Right renal pelvis (tissue), 4 donors: Measurements from ENCODE around the gene KCMF1. TPM values are rescaled to one million over a fixed set of nuclear protein-coding genes. Genes with fewer than 3 reads are reported as not detected.

Experiments
- DNase-seq, 4 donors: peaks; one replicate each; pipeline ENCODE4 v3.0.0-alpha.2; 2013; ENCODE audit warnings: low read depth in 4 of 4, low spot score in 3 of 4, missing footprints in 1 of 4
- polyA plus RNA-seq, 4 donors: library from polyadenylated mRNA; unstranded; fragments of 120-200 nt; gene quantifications; one replicate each; pipeline ENCODE4 v1.2.1, GENCODE V29; 2013; ENCODE audit not compliant: insufficient read length in 4 of 4

KCMF1 gene
- polyA plus RNA-seq, 4 donors, result 48.1 to 60.0 (median 54.3) TPM

DNA sequence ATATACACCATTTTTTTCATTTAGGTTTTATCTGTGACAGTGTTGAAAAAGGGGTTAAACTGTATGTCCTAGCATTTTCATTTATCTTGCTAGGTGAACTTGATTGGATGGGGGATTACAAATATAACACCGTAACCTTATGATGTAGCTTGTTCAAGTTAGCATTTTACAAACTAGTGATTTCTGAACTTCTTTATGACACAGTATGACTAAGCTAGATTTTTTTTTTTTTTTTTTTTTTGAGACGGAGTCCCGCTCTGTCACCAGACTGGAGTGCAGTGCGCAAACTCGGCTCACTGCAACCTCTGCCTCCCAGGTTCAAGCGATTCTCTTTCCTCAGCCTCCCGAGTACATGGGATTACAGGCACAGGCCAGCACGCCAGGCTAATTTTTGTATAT, 47.1 kb downstream of the KCMF1 start:
- DNase-seq, result no peak

DNA sequence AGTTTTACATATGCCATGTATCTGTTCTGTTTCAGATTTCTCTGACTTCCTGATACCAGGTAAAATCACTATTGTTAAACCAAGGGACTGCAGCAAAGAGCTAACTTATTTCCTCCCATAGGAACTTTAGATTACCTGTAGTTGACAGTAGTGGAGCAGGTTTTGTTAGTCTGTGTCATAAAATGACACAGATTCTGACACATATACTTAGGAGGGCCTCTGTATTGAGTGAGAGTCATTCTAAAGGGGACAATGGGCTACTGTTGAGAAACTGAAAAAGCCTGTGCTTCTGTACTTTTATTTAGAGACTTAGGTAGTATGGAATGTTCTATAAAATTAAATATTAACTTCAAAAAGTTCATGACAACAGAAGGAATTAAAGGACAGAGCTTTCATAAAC, 48.2 kb downstream of the KCMF1 start:
- no peak for DNase-seq

DNA sequence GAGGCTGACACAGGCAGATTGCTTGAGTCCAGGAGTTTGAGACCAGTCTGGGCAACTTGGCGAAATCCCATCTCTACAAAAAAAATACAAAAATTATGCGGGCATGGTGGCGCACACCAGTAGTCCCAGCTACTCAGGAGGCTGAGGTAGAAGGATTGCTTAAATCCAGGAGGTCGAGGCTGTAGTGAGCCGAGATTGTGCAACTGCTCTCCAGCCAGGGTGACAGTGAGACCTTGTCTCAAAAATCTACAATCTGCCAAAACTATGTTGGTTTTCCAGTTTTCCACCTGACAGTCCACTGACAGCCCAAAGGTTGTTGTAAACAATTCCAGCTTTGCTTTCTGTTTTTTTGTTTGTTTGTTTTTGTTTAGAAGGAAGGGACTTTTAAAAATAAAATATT, 51.3 kb downstream of the KCMF1 start:
- DNase-seq, result no peak

DNA sequence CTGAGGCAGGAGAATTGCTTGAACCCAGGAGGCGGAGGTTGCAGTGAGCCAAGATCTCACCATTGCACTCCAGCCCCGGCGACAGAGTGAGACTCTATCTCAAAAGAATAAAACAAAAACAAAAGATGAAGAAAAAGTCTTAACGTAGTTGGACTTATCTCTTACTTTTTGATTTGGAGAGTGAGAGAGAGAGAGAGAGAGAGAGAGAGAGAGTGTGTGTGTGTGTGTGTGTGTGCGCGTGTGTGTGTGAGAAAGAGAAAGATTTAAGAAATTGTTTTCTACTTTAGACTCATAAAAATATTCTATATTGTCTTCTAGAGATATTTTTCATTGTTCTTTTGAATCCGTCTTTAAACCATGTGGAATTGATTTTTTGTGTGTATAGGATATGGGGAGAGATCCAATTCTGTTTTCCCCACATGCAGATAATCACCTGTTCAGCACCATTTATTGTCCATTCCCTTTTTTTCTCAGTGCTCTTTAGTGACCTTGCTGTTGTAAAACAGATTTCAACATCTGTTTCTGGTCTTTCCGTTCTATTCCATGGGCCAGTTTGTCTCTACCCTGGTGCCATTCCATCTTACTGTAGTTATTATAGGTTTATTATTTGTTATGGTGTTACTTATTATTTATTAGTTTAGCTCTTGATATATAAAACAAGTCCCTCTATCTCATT, 53.5 kb downstream of the KCMF1 start:
- no peak for DNase-seq

DNA sequence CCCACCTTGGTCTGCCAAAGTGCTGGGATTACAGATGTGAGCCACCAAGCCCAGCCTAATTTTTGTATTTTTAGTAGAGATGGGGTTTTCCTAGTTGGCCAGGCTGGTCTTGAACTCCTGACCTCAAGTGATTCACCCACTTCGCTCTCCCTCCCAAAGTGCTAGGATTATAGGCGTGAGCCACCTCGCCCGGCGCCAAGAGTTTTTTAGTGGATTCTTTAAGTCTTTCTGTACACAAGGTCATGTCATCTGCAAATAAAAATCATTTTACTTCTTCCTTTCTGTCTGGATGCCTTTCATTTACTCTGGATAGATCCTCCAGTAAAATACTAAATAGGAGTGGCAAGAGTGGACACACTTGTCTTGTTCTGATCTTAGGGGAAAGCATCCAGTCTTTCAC, 61.7 kb downstream of the KCMF1 start:
- DNase-seq, result no peak

DNA sequence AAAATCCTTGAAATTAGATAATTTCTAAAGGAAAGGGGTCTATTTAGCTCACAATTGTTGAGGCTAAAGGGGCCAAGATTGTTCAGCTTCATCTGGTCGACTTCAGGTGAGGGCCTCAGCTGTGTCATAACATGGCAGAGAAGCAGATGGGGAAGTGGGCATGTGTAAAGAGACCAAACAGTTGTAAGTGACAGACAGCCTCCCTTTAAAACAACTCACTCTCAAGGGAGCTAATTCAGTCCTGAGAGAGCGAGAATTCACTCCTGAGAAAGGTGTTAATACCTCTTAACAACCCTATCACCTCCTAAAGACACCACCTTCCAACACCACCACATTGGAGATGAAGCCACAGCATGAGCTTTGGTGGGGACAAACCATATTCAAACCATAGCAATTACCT, 62.4 kb downstream of the KCMF1 start:
- DNase-seq, result no peak

DNA sequence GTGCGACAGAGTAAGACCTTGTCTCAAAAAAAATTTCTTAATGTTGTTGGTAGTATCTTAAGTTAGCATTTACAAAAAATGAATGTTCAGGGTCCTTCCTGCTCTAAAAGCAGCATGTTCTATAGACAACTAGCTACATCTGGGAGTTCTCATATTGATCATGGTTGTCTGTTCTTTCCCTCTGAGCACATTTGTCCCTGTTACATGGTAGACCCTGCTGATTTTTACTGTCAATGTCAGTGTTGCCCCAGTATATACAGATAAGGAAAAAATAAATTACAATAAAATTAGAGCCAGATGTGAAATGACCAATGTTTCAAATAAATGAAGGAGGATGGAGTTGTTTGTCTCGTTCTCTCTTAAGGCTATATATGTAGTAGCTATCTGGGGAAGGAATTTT, 63.2 kb downstream of the KCMF1 start:
- no peak for DNase-seq

DNA sequence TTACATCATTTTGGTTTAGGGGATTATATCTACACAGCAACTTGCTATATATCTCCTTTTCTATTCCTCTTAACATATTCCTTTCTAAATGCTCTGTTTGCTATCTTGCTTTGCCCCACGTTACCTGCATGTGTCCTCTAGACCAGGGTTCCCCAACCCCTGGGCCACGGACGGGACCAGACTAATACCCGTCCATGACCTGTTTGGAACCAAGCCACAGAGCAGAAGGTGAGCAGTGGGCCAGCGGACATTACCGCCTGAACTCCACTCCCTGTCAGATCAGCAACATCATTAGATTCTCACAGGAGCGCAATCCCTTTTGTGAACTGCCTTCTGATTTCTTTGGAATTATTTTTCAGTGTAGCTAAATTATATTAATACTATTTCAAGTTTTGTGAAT, 66.7 kb downstream of the KCMF1 start:
- no peak for DNase-seq

DNA sequence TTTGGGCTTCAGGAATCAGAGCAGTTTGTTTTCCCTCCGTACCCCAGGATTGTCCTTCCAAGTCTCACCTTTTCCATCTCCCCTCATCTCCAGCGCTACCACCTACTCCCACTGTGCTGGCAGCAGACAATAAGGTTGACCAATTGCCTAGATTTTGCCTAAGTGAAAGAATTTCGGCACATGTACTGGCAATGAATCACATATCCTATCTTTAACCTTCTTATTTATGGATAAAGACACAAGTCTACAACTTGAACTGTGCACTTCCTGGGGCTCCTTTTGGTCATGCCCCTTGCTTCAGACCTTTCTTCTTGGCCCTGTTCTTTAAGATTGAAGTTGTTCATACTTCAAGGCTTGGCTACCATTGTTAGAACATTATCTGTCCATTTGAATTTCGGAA, 71.4 kb downstream of the KCMF1 start:
- no peak for DNase-seq

DNA sequence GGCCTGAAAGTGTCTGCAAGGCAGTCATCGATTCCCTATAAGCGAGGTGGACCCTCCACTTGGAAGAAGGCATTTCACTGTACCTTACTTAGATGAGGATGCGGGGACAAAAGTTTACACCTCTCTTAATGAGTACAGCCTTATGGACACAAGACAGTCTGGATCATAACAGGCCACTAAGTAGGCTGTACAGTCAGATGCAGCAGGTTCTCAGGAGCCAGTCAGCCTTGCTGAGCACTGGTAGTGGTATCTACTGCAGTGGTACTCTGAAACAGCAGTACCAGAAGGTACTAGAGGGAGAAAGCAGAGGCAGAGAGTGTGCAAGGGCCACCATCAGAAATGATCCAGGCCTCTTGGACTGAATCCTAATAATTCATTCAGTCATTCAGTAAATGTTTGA, 77.6 kb downstream of the KCMF1 start:
- no peak for DNase-seq

DNA sequence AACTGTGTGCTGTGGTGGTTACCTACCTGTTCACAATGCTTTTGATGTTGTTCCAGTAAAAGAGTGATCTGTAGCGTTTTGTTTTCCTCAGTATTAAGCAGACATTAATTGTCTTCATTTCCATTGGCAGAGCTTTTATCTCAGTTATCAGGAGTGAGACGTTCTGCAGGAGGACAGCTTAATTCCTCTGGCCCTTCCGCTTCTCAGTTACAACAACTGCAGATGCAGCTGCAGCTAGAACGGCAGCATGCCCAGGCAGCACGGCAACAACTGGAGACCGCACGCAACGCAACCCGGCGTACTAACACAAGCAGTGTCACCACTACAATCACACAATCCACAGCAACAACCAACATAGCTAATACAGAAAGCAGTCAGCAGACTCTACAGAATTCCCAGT, 78.3 kb downstream of the KCMF1 start:
- DNase-seq, result no peak

DNA sequence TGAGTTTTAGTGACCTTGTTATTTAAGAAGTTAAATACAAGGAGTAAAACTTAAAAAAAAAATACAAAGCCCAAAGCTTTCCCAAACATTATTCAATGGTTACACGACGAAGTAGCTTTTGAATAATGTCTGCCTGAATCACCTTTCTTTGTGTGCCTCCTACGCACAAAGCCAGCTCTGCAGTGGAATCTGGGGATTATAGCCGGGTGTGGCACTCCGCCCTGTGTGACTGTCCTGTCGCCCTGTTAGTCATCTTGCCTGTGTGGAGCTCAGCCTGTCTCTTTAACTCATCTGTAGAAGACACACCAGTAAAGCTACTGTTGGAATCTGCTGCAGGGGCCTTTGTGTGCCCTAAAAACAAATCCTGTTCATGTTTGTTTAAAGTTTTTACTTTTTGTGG, 82.8 kb downstream of the KCMF1 start:
- DNase-seq, result no peak

DNA sequence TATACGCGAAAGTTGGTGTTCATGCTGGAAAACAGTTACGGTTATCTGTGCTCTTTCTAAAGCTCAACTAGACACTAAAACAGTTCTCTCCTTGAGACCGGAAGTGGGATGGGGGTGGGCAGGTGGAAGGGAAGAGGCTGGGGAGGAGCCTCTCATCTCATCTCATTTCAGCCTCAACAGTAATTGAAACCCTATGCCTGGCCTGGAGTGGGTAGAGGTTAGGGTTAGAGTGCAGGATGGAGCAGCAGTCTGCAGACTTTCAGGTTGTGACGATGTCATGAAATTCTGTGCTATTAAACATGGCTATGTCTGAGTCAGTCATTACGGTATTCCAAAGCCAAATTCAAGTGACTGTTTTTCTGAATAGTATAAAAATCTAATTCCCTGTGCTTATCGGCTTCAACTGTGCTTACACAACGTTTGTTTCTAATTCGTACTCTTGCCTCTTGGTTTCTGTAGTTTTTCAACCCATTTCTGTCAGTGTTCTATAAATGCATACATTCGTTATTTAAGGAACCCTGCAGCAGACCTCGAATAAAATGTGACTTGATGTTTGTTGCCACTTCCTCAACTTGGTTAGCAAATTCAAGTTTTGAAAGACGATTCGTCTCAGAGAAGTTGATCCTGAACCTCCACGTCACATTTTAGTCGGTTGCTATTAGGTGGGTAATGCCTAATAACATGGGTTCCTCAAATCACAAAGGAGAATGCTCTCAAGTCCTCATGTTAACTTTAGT, 86.4 kb downstream of the KCMF1 start:
- DNase-seq, result no peak

DNA sequence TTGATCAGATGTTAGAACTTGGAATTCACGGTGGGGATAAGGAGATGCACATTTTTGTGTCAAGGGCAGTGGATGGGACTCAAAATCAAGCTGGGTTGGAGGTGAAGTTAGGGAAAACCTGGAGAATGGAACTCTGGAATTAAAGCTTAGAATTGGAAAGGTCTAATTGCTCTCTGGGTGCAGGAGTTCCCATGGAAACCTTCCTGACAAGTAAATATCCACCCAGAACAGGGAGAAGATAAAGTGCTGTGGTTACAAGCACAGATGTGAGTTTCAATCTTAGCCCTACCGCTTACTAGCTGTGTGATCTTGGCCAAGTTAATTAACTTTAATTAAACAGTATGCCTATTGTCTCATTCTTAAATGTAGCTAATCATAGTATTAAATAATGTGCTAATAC, 90.9 kb downstream of the KCMF1 start:
- DNase-seq, result no peak

DNA sequence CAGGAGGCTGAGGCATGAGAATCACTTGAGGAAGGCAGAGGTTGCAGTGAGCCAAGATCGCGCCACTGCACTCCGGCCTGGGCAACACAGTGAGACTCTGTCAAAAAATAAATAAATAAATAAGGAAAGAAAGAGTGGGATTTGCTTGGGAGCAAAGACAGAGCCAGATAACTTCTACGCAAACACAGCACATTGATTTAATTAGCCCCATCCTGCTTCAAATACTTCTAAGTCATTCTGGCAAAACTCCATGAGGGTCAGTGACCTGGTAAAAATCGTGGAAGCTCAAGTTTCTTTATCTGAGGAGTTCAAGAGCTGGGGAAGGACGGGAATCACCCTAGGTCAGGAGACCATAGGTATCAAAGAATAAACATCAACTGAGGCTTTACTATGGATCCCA, 91.6 kb downstream of the KCMF1 start:
- no peak for DNase-seq

DNA sequence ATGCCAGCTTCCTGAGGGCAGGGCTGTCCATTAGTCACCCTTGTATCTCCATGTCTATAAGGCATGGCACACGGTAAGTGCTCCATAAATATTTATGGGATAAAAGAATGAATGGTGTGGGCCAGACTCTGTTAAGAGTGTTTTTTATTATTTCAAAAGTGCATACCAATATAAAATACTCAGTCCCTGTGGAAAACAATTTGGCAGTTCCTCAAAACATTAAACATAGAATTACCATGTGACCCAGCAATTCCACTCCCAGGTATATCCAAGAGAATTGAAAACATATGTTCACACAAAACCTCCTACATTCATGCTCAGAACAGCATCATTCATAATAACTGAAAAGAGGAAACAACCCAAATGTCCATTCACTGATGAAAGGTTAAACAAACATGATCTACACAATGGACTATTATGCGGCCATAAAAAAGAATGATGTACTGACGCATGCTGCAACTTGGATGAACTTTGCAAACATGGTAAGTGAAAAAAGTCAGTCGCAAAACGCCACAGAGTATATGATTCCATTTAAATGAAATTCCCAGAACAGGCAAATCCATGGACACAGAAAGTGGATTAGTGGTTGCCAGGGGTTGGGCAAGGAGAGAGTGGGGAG, 93.1 kb downstream of the KCMF1 start:
- no peak for DNase-seq

DNA sequence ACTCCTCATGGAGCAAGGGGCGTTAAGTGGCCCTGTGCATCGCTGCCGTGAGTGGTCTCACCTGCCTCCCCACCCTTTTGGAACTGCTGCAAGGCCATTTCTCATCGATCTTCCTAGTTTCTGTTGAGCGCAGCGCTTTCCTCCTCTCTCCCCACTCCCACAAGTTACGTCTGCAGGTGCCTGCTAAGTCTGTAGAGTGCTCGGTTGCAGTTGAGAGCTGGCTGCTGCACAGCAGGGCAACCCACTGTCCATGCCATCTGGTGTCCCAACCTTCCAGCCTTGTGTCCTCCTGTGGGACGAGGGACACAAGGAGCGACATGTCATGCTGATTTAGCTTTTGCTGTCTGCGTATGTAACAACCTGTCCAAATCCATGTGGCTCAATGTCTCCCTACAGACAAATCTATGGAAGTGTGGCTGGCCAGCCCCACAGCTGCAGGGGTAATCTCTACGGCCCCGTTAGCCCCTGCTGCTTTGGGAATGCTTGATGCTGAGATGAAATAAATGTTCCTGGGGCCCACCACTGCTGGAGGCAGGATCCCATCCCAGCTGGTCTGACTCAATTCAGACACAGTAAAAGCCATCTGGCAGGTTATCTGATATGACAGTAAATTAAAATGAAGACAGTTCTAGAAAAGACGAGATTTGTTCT, 94.1 kb downstream of the KCMF1 start:
- no peak for DNase-seq

DNA sequence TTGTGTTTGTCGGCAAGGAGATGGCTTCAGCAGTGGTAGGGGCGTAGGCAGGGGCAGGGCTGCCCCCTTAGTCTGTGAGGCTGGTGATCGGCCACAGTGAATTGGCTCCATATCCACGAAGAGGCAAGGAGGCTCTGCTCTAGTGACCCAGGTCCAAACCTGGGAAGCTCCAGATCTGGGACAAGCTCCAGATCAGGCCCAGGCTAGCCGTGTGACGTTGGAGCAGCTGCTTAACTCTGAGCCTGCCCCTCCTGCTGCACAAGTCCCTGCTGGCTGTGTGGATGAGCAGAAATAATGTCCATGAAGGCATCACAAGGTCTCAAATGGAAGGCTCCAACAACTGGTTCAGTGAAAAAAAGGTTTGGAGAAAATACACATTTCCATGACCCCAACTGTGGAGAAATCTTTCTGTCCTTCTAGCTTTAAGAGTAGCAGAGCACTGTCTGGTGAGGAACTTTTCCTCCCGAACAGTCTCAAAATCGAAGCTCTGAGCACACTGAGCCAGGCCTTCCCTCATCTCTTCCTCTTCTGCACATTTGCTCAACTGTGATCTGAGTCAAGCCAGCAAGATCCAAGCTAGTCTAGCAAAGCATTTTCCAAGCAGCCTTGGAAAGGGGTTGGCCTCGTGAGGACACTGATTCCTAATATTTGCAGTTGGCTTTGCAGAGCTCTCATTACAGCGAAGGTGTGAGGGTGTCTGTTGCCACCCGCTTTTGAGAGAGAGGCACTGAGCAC, 95.2 kb downstream of the KCMF1 start:
- DNase-seq, result no peak

DNA sequence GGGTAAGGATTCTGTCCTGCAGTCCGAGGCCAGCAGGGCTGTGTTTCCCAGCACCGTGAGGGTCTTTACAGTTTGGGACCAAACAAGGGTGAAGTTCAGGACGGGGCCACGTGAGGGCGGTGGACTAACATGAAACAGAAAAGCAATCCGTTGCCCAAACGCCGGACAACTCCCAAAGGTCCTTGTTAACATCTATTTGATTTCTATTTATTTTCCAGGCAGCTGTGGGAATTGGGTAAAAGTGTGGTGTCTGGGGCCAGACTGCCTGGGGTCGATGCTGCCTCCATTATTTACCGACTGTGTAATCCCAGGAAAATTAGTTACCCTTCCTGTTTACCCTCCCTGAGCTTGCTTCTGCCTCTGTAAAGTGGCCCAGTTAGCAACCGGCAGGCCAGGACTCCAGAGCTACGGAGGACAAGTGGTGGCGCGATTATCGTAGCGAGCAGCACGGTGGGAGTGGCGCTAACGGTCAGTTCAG, 96.0 kb downstream of the KCMF1 start:
- peak; percentile 62 to 71 (median 67) for DNase-seq

DNA sequence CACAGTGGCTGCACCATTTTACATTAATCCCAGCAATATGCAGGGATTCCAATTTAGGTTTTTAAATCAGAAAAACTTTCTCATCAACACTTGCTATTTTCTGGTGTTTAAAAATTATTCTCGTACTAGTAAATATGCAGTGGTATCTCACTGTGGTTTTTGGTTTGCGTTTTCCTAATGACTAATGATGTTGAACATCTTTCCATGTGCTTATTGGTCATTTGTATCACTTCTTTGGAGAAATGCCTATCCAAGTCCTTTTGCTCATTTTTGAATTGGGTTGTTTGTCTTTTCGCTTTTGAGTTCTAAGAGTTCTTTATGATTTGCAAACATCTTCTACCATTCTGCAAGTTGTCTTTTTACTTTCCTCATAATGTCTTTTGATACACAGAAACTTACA, 100.1 kb downstream of the KCMF1 start:
- no peak for DNase-seq

DNA sequence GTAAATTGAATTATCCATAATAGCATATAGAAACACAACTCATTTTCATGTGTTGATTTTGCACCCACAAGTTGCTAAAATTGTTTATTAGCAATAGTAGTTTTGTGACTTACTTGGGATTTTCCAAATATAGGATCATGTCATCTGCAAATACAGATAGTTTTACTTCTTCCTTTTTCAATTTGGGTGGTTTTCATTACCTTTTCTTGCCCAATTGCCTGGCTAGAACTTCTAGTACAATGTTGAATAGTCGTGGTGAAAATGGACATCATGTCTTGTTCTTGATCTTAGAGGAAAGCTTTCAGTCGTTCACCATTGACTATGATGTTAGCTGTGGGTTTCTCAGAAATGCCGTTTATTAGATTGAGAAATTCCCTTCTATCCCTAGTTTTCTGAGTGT, 102.1 kb downstream of the KCMF1 start:
- DNase-seq, result no peak
